GM21786 (cell line): ENCODE results near the gene RASA3.
A peak's percentile ranks its signal among the peaks of the same experiment; 100 is the strongest.

Experiments used
- ATAC-seq: cut with Tn5 transposase; IDR thresholded peaks from one replicate; pipeline ENCODE4 v1.9.1; 2021; ENCODE audit not compliant: unreplicated experiment

The RASA3 gene

GRCh38 chr13:114070098-114070799 is 62.2 kb downstream of the RASA3 start:
- ATAC-seq = no peak

DNA sequence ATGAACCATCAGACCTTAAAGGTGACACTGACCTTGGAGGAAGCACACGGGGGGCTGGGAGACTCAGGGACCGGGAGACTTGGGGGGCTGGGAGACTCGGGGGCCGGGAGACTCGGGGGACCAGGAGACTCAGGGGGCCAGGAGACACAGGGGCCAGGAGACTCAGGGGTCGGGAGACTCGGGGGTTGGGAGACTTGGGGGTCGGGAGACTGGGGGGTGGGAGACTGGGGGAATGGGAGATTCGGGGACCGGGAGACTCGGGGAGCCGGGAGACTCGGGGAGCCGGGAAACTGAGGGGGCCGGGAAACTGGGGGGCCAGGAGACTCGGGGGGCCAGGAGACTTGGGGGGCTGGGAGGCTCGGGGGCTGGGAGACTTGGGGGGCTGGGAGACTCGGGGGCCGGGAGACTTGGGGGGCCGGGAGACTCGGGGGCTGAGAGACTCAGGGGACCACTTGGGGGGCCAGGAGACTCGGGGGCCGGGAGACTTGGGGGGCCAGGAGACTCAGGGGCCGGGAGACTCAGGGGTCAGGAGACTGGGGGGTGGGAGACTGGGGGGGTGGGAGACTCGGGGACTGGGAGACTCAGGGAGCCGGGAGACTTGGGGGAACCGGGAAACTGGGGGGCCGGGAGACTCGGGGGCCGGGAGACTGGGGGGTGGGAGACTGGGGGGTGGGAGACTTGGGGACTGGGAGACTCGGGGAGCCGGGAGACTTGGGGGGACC is 62.9 kb downstream of the RASA3 start:
- no peak for ATAC-seq

- ATAC-seq = no peak
These were observed 63.6 kb downstream of the RASA3 start for GRCh38 chr13:114068656-114069318.

DNA sequence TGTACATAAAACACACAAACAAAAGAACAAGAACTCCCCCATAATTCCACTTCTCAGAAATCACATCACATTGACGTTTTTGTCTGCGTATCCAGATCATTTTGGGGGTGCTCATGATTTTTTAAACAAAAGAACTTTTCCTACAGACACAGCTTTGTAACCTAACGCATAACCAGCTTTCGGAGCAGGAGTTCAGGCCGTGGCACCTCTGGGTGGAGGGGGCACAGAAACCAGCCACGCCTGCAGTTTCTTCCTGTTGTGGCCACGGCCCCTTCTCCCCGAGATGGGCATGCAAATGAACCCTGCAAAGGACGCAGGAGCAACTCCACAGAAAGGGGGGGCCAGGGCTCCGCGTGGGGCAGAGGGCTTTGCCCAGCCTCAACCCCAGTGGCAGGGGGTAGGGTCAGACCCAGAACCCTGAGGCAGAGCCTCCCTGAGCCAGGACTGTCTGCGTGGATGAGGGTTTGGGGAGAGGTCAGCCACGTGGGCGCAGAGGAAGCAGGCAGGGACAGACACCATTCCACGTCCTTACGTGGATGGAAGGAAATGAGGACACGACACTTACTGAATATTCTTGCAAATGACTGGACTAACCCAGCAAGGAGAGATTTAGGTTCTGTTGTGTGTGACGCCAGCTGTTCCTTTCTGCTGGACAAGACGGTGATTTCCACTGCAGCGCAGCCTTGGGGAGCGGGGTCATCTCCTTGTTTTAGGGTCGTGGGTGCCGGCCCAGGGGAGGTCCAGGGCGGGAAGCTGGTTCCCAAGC is 64.4 kb downstream of the RASA3 start:
- peak; percentile 29 for ATAC-seq

DNA sequence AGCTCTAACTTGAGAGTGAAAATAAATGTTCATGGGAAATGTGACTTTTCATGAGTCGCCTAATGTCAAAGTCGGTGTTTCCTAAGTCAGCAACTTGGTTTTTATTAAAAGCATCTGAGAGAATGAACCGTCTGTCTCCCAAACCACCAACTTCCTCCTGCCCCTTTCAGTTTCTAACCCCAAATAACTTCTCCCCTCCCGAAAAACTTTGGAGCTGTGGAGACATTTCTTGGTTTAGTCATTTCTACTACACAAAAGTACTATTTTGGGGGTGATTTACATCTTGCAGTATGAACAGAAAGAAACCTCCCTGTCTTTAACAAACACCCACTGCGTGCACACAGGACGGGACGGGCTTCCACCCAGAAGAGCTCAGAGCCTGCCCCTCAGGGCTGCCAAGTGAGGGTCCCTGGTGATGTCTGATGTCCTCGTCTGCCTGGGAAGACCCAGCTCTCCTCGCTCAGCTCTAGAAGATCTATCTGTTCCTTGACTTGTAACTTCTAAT is 65.0 kb downstream of the RASA3 start:
- ATAC-seq = peak; percentile 44

DNA sequence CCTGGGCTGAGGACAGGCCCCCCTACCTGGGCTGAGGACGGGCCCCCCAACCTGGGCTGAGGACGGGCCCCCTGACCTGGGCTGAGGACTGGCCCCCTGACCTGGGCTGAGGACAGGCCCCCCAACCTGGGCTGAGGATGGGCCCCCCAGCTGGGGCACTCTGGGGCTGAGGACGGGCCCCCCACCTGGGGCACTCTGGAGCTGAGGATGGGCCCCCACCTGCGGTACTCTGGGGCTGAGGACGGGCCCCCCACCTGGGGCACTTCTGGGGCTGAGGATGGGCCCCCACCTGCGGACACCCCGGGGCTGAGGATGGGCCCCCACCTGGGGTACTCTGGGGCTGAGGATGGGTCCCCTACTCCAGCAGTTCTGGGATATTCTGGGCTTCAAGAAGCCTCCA is 65.5 kb downstream of the RASA3 start:
- ATAC-seq = no peak

GRCh38 chr13:114065926-114066774 is 66.3 kb downstream of the RASA3 start:
- ATAC-seq = no peak

GRCh38 chr13:114065141-114065925 is 67.1 kb downstream of the RASA3 start:
- peak; percentile 55 for ATAC-seq

DNA sequence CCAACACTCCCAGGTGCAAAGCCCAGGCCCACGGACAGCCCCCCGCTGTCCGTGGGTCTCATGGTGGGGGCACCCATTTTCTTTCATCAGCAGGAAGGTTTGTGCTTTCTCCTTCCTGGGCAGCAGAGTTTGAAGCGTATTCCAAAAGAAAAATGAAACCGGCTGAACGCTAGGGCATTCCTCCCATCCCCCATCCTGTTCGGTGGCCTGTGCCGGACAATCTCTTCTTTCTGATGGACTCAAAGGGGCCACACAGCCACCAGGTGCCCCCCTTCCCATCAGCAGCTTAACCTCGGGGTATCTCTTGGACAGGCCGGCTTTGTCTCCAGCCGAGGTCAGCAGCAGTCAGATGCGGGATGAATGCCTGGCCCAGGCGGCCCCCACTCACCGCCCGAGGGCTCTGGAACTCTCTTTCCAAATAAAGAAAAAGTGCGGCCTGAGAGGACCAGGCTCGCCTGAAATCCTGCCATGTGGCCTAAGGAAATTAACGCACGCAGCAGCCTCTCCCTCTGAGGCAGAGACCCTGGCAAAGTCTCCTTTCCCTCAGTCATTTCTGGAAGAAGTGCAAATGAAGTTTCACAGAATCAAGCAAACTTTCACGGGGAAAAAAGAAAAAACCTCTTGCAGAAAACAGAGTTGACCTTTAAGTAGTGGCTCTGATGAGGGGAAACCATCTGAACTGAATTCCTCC is 67.8 kb downstream of the RASA3 start:
- ATAC-seq = no peak

DNA sequence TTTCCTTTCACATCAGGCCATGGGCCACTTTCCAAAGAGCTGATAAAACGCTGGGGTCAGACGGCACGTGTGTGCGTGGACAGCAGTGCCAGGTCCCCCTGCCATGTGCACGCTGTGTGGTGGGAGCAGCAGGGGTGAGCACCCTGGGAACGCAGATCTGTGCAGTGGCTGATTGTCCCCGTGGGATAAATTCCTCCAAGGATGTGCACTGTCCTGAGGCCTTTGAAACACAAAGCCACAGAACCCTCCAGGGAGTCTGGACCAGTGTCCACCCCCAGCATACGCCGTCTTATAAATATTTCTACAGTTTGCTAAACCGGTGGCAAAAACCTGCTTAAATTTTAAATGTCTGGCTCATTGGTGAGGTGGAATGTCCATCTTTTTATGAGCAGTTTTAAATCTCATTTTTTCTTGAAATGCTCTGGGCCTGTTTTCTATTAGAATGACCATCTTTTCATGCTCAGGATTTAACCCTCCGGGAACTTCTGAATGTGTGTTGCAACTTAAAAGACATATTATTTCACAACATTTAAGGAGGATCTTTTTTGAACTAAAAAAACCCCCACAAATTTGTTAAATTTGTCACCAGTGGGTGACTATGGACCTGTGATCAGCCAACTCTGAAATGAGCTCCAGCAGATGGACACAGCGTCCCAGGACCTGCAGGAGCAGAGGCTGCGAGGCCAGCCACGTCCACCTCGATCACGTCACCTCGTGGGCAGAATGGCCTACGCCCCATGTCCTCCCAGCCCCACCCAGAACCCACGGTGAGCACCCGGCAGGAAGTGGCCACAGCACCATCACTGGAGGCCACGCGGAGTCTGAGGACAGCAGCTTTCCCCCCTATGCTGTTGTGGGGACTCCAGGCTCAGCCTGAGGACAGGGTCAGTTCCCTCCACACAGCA is 68.6 kb downstream of the RASA3 start:
- ATAC-seq = no peak

- ATAC-seq = no peak
These were observed 69.7 kb downstream of the RASA3 start for GRCh38 chr13:114062754-114063153.

DNA sequence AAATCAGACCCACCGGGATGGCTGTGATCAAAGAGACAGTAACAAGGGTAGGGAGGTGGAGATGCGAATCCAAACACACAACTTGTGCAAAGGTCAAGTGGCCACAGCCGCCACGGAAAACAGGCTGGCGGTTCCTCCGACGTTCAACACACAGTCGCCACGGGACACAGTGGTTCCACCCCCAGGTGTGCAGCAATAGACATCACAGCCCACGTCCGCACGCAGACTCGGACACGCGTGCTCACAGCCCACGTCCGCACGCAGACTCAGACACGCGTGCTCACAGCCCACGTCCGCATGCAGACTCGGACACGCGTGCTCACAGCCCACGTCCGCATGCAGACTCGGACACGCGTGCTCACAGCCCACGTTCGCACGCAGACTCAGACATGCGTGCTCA is 70.1 kb downstream of the RASA3 start:
- ATAC-seq = no peak

DNA sequence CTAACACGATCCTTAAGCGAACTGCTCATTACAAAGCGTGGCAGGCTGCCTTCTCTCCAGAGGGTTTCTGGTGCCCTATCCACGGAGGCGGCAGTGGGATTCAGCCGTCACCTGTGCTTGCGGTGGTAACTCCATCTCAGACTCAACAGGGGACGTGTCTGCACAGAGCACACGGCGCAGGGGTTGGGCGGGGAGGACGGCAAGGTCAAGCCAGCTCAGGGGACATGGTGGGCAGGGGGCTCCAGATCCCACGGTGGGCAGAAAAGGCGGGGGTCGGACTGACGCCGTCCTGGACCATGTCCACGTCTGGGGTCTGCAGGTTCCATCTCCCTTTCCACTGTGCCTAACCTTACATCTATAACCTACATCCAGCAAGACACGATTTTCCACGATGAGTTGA is 70.7 kb downstream of the RASA3 start:
- no peak for ATAC-seq

DNA sequence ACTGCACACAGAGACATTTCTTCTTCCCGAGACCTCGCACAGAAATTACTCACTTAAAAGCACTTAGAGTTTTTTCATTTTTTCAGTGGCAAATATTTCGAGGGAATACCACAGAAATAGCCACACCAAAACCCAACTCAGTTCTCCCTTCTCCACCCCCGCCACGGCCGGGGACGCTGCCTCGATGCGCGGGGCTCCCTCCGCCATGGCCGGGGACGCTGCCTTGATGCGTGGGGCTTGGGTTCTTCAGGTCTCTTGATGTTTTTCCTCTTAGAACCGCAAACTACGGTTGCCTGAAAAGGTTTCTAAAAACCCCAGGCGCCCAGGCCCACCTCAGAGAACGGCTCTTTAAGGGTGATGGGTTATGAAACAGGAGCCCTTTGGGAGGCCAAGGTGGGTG is 71.4 kb downstream of the RASA3 start:
- no peak for ATAC-seq

- ATAC-seq = no peak
These were observed 72.2 kb downstream of the RASA3 start for GRCh38 chr13:114059946-114060860.

DNA sequence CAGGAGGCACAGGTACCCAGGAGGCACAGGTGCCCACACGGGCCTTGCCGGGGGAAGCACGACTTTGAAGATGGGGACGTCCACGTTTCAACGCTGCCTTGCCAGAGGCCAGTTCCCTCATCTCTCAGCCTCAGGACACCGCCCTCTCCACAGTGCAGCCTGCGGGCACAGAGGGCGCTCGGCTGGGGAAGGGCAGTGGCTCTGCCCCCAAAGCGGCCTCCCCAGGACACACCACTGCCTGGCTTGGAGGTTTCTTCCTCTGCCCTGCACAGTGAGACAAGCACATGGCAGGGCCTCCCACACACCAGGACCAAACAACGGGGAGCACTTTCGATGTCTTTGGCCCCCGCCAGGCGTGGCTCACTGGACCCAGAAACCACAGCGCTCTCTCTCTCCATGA is 73.0 kb downstream of the RASA3 start:
- ATAC-seq = no peak
